ENCODE data around the gene TP53BP2. TPM values are rescaled to one million over a fixed set of nuclear protein-coding genes. Genes with fewer than 3 reads are reported as not detected.
A peak's percentile ranks its signal among the peaks of the same experiment; 100 is the strongest.

TP53BP2 gene
- total and polyA plus RNA-seq, 11 donors = 4.6 to 44.8 (median 22.3) TPM

DNA sequence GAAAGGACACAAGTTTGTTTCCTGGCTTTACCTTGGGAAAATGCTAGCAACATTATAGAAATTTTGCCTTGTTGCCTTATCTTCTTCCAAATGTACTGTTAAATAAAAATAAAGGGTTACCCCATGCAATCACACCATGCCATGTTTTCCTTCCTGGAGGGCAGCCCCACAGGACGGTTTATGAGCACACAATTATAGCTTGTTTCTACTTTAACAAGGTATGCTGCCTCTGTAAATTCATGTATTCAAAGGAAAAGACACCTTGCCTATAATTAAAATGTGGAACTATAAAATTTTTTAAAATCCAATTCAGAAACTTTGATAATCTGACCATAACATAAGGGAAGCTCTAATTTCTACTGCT lies 70.1 kb downstream of the TP53BP2 start:
- Histone ChIP-seq H3K27me3 (no peaks in the 10 kb centered on the region), H3K9me3 (no peaks in the 10 kb centered on the region), H3K4me3 (no peak overlapping the region), H3K36me3 (peaks cover 0 to 100% (median 86%) of the 10 kb centered on the region in 9 donors), H3K4me1 (peaks cover 0 to 64% (median 28%) of the 10 kb centered on the region in 12 donors), H3K27ac (peak overlapping the region in 10 of 12 donors; percentile 31 to 70 (median 55))
- 64 to 80% (median 72%) methylated on average over 1 of the region's 1 CpG for WGBS, 4 donors
- intact Hi-C loops (cut with DNase I) = no loop called here
- DNase-seq (no peak), ATAC-seq (no peak)
- TF ChIP-seq POLR2A (IDR thresholded peaks at IDR 0.05) = no peak
- TF ChIP-seq, protein P1, sequence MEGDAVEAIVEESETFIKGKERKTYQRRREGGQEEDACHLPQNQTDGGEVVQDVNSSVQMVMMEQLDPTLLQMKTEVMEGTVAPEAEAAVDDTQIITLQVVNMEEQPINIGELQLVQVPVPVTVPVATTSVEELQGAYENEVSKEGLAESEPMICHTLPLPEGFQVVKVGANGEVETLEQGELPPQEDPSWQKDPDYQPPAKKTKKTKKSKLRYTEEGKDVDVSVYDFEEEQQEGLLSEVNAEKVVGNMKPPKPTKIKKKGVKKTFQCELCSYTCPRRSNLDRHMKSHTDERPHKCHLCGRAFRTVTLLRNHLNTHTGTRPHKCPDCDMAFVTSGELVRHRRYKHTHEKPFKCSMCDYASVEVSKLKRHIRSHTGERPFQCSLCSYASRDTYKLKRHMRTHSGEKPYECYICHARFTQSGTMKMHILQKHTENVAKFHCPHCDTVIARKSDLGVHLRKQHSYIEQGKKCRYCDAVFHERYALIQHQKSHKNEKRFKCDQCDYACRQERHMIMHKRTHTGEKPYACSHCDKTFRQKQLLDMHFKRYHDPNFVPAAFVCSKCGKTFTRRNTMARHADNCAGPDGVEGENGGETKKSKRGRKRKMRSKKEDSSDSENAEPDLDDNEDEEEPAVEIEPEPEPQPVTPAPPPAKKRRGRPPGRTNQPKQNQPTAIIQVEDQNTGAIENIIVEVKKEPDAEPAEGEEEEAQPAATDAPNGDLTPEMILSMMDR (IDR thresholded peaks at IDR 0.05) = no peak

DNA sequence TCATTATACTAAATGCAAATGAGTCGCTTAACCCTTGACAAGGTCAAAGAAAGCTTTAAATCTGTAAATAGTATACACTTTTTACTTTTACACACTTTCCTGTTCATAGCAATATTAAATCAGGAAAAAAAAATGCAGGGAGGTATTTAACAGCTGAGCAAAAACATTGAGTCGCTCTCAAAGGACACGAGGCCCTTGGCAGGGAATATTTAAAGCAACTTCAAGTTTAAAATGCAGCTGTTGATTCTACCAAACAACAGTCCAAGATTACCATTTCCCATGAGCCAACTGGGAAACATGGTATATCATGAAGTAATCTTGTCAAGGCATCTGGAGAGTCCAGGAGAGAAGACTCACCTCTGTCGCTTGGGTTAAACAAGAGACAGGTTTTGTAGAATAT lies 70.7 kb downstream of the TP53BP2 start:
- H3K27me3 ChIP-seq = no peaks in the 10 kb centered on the region
- peaks cover 0 to 68% (median 33%) of the 10 kb centered on the region in 12 donors for H3K4me1 ChIP-seq
- 49 to 66% (median 62%) methylated on average over 4 of the region's 4 CpGs for WGBS, 4 donors
- no peak for DNase-seq
- intact Hi-C loops (cut with DNase I) = no loop called here
- no peaks in the 10 kb centered on the region for H3K9me3 ChIP-seq
- TF ChIP-seq, protein P1 (IDR thresholded peaks at IDR 0.05) = no peak
- no peak for TF ChIP-seq POLR2A (IDR thresholded peaks at IDR 0.05)
- H3K4me3 ChIP-seq = no peak overlapping the region
- H3K27ac ChIP-seq = peak overlapping the region in 6 of 12 donors; percentile 31 to 57 (median 48)
- H3K36me3 ChIP-seq = peaks cover 0 to 100% (median 86%) of the 10 kb centered on the region in 9 donors
- ATAC-seq = no peak

DNA sequence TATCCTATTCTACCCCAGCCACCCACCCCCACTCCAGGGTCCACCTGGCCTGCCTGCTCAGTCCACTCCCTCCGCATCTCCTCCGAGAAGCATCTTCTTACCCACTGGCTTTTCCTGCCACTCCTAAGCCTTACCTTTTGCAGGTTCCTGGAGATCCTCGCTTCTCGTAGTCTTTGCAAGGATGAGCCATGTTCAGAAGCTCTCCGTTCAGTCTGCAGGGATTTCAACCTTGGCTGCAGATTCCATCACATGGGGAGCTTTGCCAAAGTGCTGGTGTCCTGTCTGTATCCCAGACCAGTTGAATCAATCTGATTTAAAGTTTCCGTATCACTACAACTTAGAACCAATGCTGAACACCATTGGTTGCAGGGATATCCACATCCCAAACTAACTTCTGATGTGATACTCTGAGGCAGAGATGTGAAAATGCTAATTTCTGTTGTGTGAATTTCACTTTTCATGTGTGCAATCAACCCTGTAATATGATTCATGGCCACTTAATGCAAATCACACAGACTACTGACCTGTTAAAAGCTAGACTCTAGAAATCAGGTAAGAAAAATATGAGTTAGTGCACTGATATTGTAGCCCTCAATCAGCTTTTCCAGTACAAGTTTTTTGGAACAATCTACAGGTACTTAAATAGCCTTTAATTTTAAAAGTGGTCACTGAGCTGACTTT lies 71.5 kb downstream of the TP53BP2 start:
- H3K9me3 ChIP-seq = no peaks in the 10 kb centered on the region
- peak overlapping the region in 3 of 12 donors; percentile 31 to 53 (median 40) for H3K27ac ChIP-seq
- no peak overlapping the region for H3K4me3 ChIP-seq
- WGBS, 4 donors = 88 to 95% (median 89%) methylated on average over 6 of the region's 6 CpGs
- DNase-seq (peak in 1 of 5 donors; percentile 11), ATAC-seq (no peak)
- H3K36me3 ChIP-seq = peaks cover 0 to 100% (median 86%) of the 10 kb centered on the region in 9 donors
- TF ChIP-seq, protein P1 (IDR thresholded peaks at IDR 0.05) = no peak
- TF ChIP-seq POLR2A (IDR thresholded peaks at IDR 0.05) = no peak
- H3K27me3 ChIP-seq = no peaks in the 10 kb centered on the region
- H3K4me1 ChIP-seq = peaks cover 0 to 68% (median 33%) of the 10 kb centered on the region in 12 donors
- intact Hi-C loops (cut with DNase I) = no loop called here

DNA sequence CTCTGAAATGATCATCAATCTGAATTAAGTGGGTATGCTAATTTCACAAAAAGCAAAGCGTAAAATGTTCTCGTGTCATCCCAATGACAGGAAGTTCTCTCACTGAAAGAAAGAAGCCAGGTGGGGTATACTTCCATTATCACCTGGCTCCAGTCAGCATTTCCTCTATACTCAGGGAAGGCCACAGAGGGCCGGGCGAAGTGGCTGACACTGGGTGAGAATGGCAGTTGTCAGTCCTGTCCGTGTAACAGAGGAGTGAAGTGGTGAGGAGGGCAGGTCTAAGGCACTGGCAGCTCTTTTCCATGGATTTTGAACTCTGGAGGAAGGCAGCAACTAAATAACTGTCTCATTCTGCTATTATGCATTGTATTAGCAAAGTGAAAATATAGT lies 73.0 kb downstream of the TP53BP2 start:
- WGBS, 4 donors = 73 to 85% (median 81%) methylated on average over 5 of the region's 5 CpGs
- TF ChIP-seq POLR2A (IDR thresholded peaks at IDR 0.05) = no peak
- TF ChIP-seq, protein P1 (IDR thresholded peaks at IDR 0.05) = no peak
- H3K9me3 ChIP-seq = no peaks in the 10 kb centered on the region
- H3K4me3 ChIP-seq = no peak overlapping the region
- intact Hi-C loops (cut with DNase I) = no loop called here
- no peaks in the 10 kb centered on the region for H3K27me3 ChIP-seq
- peaks cover 0 to 68% (median 33%) of the 10 kb centered on the region in 12 donors for H3K4me1 ChIP-seq
- H3K36me3 ChIP-seq = peaks cover 0 to 91% (median 77%) of the 10 kb centered on the region in 9 donors
- H3K27ac ChIP-seq = peak overlapping the region in 11 of 12 donors; percentile 44 to 84 (median 70)
- DNase-seq (peak in 1 of 5 donors; percentile 7), ATAC-seq (no peak)
